ENCODE measurements around the gene FLT1.

FLT1 gene

GRCh38 chr13:28421676-28422410, 73.1 kb downstream of the FLT1 start:
- peak; percentile 36 for DNase-seq

- DNase-seq, result no peak
Measured at GRCh38 chr13:28420704-28421103, 74.2 kb downstream of the FLT1 start.

GRCh38 chr13:28415994-28416421, 78.9 kb downstream of the FLT1 start:
- peak; percentile 47 for DNase-seq

GRCh38 chr13:28413999-28414398, 80.9 kb downstream of the FLT1 start:
- no peak for DNase-seq

- DNase-seq, result no peak
Measured at GRCh38 chr13:28412981-28413380, 81.9 kb downstream of the FLT1 start.

GRCh38 chr13:28411831-28412353, 83.0 kb downstream of the FLT1 start:
- peak; percentile 62 for DNase-seq

GRCh38 chr13:28410096-28410495, 84.8 kb downstream of the FLT1 start:
- peak; percentile 49 for DNase-seq

- no peak for DNase-seq
Measured at GRCh38 chr13:28409648-28410047, 85.3 kb downstream of the FLT1 start.

- DNase-seq, result no peak
Measured at GRCh38 chr13:28408863-28409262, 86.1 kb downstream of the FLT1 start.

- DNase-seq, result peak; percentile 97
Measured at GRCh38 chr13:28408235-28408848, 86.6 kb downstream of the FLT1 start.

- no peak for DNase-seq
Measured at GRCh38 chr13:28406733-28407266, 88.1 kb downstream of the FLT1 start.

GRCh38 chr13:28402057-28402381, 92.9 kb downstream of the FLT1 start:
- DNase-seq, result no peak

- DNase-seq, result peak; percentile 45
Measured at GRCh38 chr13:28401303-28402056, 93.4 kb downstream of the FLT1 start.

GRCh38 chr13:28396053-28396452, 98.9 kb downstream of the FLT1 start:
- no peak for DNase-seq

GRCh38 chr13:28394422-28394821, 100.5 kb downstream of the FLT1 start:
- peak; percentile 22 for DNase-seq

- no peak for DNase-seq
Measured at GRCh38 chr13:28392896-28393505, 101.9 kb downstream of the FLT1 start.

- no peak for DNase-seq
Measured at GRCh38 chr13:28392428-28392827, 102.5 kb downstream of the FLT1 start.

GRCh38 chr13:28387740-28388501, 107.0 kb downstream of the FLT1 start:
- DNase-seq, result no peak

GRCh38 chr13:28385362-28385761, 109.6 kb downstream of the FLT1 start:
- no peak for DNase-seq

GRCh38 chr13:28384789-28385188, 110.1 kb downstream of the FLT1 start:
- DNase-seq, result no peak

- no peak for DNase-seq
Measured at GRCh38 chr13:28380319-28380718, 114.6 kb downstream of the FLT1 start.

- no peak for DNase-seq
Measured at GRCh38 chr13:28379371-28380083, 115.4 kb downstream of the FLT1 start.
